Thyroid gland (tissue), 4 donors: ENCODE results near the gene BBLN. TPM values are rescaled to one million over a fixed set of nuclear protein-coding genes. Genes with fewer than 3 reads are reported as not detected.

Experiments
- DNase-seq, 2 donors: peaks; one replicate each; pipeline ENCODE4 v3.0.0-alpha.2; 2019
- H3K27ac ChIP-seq, 3 donors: fragments of 200-600 bp; sonication (generic); 1 replicate in 2 of 3; 2 replicates in 1 of 3; pipeline ENCODE4 v1.5.1; 2016 to 2019; ENCODE audit warnings: mild to moderate bottlenecking in 1 of 3, moderate library complexity in 1 of 3
- H3K27me3 ChIP-seq: fragments of 200-600 bp; sonication (generic); one replicate; pipeline ENCODE4 v1.5.1; 2019
- H3K36me3 ChIP-seq, 2 donors: fragments of 200-600 bp; sonication (generic); one replicate each; pipeline ENCODE4 v1.5.1; 2016 to 2019
- H3K4me1 ChIP-seq, 2 donors: fragments of 200-600 bp; sonication (generic); one replicate each; pipeline ENCODE4 v1.5.1; 2017 to 2019
- H3K4me3 ChIP-seq, 3 donors: fragments of 200-600 bp; sonication (generic); replicated peaks in 1 of 3; 1 replicate in 2 of 3; 2 replicates in 1 of 3; pipeline ENCODE4 v1.5.1; 2016; ENCODE audit warnings: mild to moderate bottlenecking in 1 of 3
- H3K9me3 ChIP-seq: fragments of 200-600 bp; sonication (generic); one replicate; pipeline ENCODE4 v1.5.1; 2017
- POLR2A ChIP-seq, 2 donors: fragments of 450-650 bp; IDR thresholded peaks; one replicate each; pipeline ENCODE4 v1.6.1; 2017; ENCODE audit warnings: antibody characterized with exemption in 2 of 2, mild to moderate bottlenecking in 2 of 2, moderate library complexity in 1 of 2
- WGBS, 2 donors: methylation state at CpG; one replicate each; pipeline ENCODE4 v1.1.5; 2017; 5-methylcytosine and 5-hydroxymethylcytosine counted together
- intact Hi-C: fragments of 100-400 bp; cut with DNase I; formaldehyde crosslinking; loops from one replicate; pipeline ENCODE4 v1.15.1; 2023
- total RNA-seq, 4 donors: library from RNA; depleted of rRNA; stranded (reverse); fragments of >200 nt; gene quantifications; one replicate each; pipeline ENCODE4 v1.2.3, GENCODE V29; 2016
- TF ChIP-seq, protein P1 (sequence below), 6 experiments: fragments of 200-600 bp in 3 of 6; fragments of 450-650 bp in 3 of 6; sonication (generic) in 3 of 6; IDR thresholded peaks; one replicate each; pipeline ENCODE4 v1.5.1; 2016 to 2019; ENCODE audit warnings: antibody characterized with exemption in 6 of 6, mild to moderate bottlenecking in 2 of 6, inconsistent platforms in 1 of 6, moderate library complexity in 1 of 6

The BBLN gene
- total RNA-seq, 4 donors from 2014 or later, result 98.1 to 204 (median 172) TPM

GRCh38 chr9:128190013-128190412 is 29.9 kb downstream of the BBLN start:
- H3K4me3 ChIP-seq, result no peak overlapping the region
- H3K27ac ChIP-seq, result no peak overlapping the region
- peaks cover 4 to 5% of the 10 kb centered on the region in 2 donors for H3K36me3 ChIP-seq
- TF ChIP-seq, protein P1, sequence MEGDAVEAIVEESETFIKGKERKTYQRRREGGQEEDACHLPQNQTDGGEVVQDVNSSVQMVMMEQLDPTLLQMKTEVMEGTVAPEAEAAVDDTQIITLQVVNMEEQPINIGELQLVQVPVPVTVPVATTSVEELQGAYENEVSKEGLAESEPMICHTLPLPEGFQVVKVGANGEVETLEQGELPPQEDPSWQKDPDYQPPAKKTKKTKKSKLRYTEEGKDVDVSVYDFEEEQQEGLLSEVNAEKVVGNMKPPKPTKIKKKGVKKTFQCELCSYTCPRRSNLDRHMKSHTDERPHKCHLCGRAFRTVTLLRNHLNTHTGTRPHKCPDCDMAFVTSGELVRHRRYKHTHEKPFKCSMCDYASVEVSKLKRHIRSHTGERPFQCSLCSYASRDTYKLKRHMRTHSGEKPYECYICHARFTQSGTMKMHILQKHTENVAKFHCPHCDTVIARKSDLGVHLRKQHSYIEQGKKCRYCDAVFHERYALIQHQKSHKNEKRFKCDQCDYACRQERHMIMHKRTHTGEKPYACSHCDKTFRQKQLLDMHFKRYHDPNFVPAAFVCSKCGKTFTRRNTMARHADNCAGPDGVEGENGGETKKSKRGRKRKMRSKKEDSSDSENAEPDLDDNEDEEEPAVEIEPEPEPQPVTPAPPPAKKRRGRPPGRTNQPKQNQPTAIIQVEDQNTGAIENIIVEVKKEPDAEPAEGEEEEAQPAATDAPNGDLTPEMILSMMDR (IDR thresholded peaks at IDR 0.05), result no peak
- no peak for TF ChIP-seq POLR2A (IDR thresholded peaks at IDR 0.05)
- peaks cover 10 to 16% of the 10 kb centered on the region in 2 donors for H3K4me1 ChIP-seq
- DNase-seq, result no peak
- WGBS, 2 donors, result 77 to 90% methylated on average over 2 of the region's 2 CpGs
- H3K9me3 ChIP-seq, result no peaks in the 10 kb centered on the region
- H3K27me3 ChIP-seq, result no peaks in the 10 kb centered on the region
- intact Hi-C loops, result no loop called here

DNA sequence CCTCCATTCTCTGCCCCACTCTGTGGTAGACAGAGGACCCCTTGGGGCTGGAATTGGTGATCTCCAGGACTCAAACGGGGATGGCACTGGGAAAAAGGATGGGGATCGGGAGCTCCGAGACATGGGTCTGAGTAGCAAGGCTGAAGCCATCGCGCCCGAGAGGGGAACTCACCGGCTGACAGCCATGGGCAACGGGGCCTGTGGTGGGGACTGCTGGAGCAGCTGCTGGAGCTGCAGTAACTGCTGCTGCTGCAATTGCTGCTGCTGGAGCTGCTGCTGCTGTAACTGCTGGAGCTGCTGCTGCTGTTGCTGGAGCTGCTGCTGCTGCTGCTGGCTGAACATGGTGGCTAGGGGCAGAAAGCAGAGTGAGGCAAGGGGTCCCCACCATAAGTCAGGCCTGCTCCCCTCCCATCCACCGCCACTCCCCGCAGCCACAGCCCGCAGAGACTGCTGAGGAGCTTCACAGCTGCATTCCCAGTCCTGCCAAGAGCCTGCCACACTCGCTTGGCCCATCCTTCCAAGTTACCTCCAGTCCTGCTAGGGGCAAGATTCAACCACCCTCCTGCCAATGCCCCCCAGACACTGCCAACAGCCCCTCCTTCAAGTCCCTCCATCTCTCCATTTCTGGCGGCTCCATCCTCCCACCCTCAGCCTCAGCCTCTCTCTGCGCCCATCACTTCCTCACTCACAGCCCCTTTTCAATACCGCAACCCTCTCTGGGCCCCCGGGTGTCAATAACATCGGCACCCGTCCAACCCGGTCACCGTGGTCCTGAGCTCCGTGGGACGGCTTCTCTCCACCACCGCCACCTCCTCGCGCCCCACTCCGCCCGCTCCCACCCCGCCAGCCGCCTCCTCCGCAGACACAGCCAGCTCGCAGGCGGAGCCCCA is 30.7 kb downstream of the BBLN start:
- Histone ChIP-seq H3K9me3 (no peaks in the 10 kb centered on the region), H3K27me3 (no peaks in the 10 kb centered on the region), H3K27ac (peak overlapping the region; percentile 66 to 75 (median 74)), H3K4me1 (peaks cover 10 to 16% of the 10 kb centered on the region in 2 donors), H3K4me3 (peak overlapping the region; percentile 82 to 94 (median 89)), H3K36me3 (no peaks in the 10 kb centered on the region)
- WGBS, 2 donors, result 19 to 20% methylated on average over 29 to 31 of the region's 32 CpGs
- TF ChIP-seq POLR2A (IDR thresholded peaks at IDR 0.05), result no peak
- TF ChIP-seq, protein P1 (IDR thresholded peaks at IDR 0.05), result no peak
- no peak for DNase-seq
- intact Hi-C loops, result no loop called here

GRCh38 chr9:128191406-128192046 is 31.5 kb downstream of the BBLN start, which contains the start of gene CIZ1:
CIZ1 (minus strand) TSS chr9:128191572; CDS start chr9:128190857, 715 bp downstream.
- Histone ChIP-seq H3K9me3 (no peaks in the 10 kb centered on the region), H3K4me3 (peak within 1 kb of the TSS; percentile 82 to 94 (median 89)), H3K27me3 (no peaks in the 10 kb centered on the region), H3K27ac (peak within 1 kb of the TSS; percentile 66 to 75 (median 74)), H3K4me1 (peaks cover 10 to 16% of the 10 kb centered on the region in 2 donors), H3K36me3 (no peaks in the 10 kb centered on the region)
- TF ChIP-seq, protein P1 (IDR thresholded peaks at IDR 0.05), result peak; percentile 16 to 92 (median 66)
- peak in 1 of 2 donors; percentile 60 for TF ChIP-seq POLR2A (IDR thresholded peaks at IDR 0.05)
- intact Hi-C loops, result no loop called here
- 0% methylated on average over 4 to 18 of the region's 71 CpGs for WGBS, 2 donors
- peak; percentile 77 to 78 for DNase-seq

GRCh38 chr9:128192601-128193371 is 32.7 kb downstream of the BBLN start:
- TF ChIP-seq, protein P1 (IDR thresholded peaks at IDR 0.05), result peak in 2 of 6 experiments; percentile 32 to 64
- TF ChIP-seq POLR2A (IDR thresholded peaks at IDR 0.05), result peak in 1 of 2 donors; percentile 73
- intact Hi-C loops, result no loop called here
- peak; percentile 90 to 91 for DNase-seq
- Histone ChIP-seq H3K36me3 (no peaks in the 10 kb centered on the region), H3K4me3 (peak overlapping the region in 2 of 3 donors; percentile 15 to 82), H3K27ac (peak overlapping the region; percentile 66 to 75 (median 74)), H3K4me1 (peaks cover 10 to 16% of the 10 kb centered on the region in 2 donors), H3K27me3 (no peaks in the 10 kb centered on the region), H3K9me3 (no peaks in the 10 kb centered on the region)
- 16 to 33% methylated on average over 29 to 34 of the region's 56 CpGs for WGBS, 2 donors
